Measurements from ENCODE around the gene ZMIZ1.

DNA sequence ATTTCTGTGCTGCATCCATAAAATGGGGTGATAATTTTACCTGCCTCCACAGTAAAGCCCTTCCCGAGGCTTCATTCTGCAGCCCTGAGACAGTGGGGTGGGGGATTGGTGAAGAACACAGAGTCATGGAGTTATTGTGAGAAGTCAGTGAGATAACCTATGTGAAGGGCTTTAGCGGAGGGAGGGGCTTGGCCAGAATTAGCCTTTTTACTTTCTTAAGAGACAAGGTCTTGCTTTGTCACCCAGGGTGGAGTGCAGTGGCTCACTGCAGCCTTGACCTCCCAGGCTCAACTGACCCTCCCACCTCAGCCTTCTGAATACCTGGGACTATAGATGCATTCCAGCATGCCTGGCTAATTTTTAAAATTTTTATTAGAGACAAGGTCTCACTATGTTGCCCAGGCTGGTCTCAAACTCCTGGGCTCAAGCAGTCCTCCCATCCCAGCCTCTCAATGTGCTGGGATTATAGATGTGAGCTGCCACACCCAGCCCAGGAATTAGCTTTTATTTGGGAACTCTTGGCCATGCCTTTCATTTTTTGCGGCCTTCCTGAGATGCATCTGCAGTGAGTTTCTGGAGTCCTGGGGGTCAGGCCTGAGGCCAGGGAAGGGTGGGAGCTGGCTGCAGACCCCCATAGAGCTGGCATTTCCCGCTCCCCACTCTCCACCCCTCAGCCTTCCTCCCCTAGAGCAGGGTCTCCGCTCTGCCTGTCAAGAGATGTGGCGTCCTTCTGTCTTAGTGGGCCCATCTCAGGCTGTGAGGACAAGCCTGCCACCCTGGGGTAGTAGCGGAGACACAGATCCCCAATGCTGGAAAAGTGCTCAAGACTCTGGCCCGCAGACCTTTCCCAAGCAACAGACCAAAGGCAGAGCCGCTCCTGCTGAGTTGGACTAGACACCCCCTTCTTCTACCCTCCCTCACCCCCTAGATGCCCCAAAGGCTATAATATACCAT, 77.0 kb downstream of the ZMIZ1 start:
- TF ChIP-seq, protein P1, sequence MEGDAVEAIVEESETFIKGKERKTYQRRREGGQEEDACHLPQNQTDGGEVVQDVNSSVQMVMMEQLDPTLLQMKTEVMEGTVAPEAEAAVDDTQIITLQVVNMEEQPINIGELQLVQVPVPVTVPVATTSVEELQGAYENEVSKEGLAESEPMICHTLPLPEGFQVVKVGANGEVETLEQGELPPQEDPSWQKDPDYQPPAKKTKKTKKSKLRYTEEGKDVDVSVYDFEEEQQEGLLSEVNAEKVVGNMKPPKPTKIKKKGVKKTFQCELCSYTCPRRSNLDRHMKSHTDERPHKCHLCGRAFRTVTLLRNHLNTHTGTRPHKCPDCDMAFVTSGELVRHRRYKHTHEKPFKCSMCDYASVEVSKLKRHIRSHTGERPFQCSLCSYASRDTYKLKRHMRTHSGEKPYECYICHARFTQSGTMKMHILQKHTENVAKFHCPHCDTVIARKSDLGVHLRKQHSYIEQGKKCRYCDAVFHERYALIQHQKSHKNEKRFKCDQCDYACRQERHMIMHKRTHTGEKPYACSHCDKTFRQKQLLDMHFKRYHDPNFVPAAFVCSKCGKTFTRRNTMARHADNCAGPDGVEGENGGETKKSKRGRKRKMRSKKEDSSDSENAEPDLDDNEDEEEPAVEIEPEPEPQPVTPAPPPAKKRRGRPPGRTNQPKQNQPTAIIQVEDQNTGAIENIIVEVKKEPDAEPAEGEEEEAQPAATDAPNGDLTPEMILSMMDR (IDR thresholded peaks at IDR 0.05; ENCODE audit: poor library complexity, severe bottlenecking) = no peak
- TF ChIP-seq EP300 (conservative IDR thresholded peaks at IDR 0.05; ENCODE audit: poor library complexity, severe bottlenecking) = no peak
- no peak for TF ChIP-seq POLR2AphosphoS5 (IDR thresholded peaks at IDR 0.05)
- TF ChIP-seq EZH2 (IDR thresholded peaks at IDR 0.05; ENCODE audit: borderline replicate concordance, insufficient read depth, low read length, poor library complexity, severe bottlenecking) = no peak
- TF ChIP-seq TAF1 (IDR thresholded peaks at IDR 0.05; ENCODE audit: low read depth) = no peak
- no peak for TF ChIP-seq RAD21 (conservative IDR thresholded peaks at IDR 0.05)
- TF ChIP-seq, protein P2, sequence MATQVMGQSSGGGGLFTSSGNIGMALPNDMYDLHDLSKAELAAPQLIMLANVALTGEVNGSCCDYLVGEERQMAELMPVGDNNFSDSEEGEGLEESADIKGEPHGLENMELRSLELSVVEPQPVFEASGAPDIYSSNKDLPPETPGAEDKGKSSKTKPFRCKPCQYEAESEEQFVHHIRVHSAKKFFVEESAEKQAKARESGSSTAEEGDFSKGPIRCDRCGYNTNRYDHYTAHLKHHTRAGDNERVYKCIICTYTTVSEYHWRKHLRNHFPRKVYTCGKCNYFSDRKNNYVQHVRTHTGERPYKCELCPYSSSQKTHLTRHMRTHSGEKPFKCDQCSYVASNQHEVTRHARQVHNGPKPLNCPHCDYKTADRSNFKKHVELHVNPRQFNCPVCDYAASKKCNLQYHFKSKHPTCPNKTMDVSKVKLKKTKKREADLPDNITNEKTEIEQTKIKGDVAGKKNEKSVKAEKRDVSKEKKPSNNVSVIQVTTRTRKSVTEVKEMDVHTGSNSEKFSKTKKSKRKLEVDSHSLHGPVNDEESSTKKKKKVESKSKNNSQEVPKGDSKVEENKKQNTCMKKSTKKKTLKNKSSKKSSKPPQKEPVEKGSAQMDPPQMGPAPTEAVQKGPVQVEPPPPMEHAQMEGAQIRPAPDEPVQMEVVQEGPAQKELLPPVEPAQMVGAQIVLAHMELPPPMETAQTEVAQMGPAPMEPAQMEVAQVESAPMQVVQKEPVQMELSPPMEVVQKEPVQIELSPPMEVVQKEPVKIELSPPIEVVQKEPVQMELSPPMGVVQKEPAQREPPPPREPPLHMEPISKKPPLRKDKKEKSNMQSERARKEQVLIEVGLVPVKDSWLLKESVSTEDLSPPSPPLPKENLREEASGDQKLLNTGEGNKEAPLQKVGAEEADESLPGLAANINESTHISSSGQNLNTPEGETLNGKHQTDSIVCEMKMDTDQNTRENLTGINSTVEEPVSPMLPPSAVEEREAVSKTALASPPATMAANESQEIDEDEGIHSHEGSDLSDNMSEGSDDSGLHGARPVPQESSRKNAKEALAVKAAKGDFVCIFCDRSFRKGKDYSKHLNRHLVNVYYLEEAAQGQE (IDR thresholded peaks at IDR 0.05; ENCODE audit: borderline replicate concordance) = no peak
- no peak for TF ChIP-seq MXI1 (conservative IDR thresholded peaks at IDR 0.05; ENCODE audit: poor library complexity, severe bottlenecking)
